Measurements from ENCODE around the gene OGFOD3. TPM values are rescaled to one million over a fixed set of nuclear protein-coding genes. Genes with fewer than 3 reads are reported as not detected.

Gene OGFOD3
- total and polyA plus RNA-seq, 3 experiments from 2014 or later, result 27.9 to 29.9 (median 28.4) TPM

GRCh38 chr17:82435103-82435502, 16.7 kb upstream of the OGFOD3 start:
- ChIA-PET CTCF (interaction anchor here (1.1 kb wide), 1 partner anchor 82 kb away, joined by 3 read pairs; no protein-coding TSS in a partner anchor), POLR2A (no interaction called here)
- peak in 1 of 5 donors; percentile 26 for DNase-seq
- Mint-ChIP-seq H3K4me3 (no peak overlapping the region), H3K36me3 (peaks cover 0 to 24% (median 0%) of the 10 kb centered on the region in 3 donors), H3K4me1 (peaks cover 3 to 13% (median 11%) of the 10 kb centered on the region in 3 donors), H3K27ac (peak overlapping the region in 2 of 8 donors; percentile 32 to 79), H3K9me3 (no peaks in the 10 kb centered on the region), H3K27me3 (peaks cover 0 to 2% of the 10 kb centered on the region in 2 donors)
- peaks cover 6% of the 10 kb centered on the region for H3K36me3 ChIP-seq (ENCODE audit: insufficient read depth, low read length)
- no peak overlapping the region for H3K27ac ChIP-seq (ENCODE audit: low read depth, low read length)
- H3K27me3 ChIP-seq (ENCODE audit: insufficient read depth, low read length, poor library complexity, severe bottlenecking), result no peaks in the 10 kb centered on the region
- H3K9me3 ChIP-seq (ENCODE audit: low read length), result no peaks in the 10 kb centered on the region
- H3K4me1 ChIP-seq (ENCODE audit: insufficient read depth, low read length), result peaks cover 9% of the 10 kb centered on the region
- H3K4me3 ChIP-seq (ENCODE audit: low read length), result no peak overlapping the region

- H3K4me3 Mint-ChIP-seq, result no peak overlapping the region
- peak overlapping the region in 3 of 8 donors; percentile 32 to 38 (median 36) for H3K27ac Mint-ChIP-seq
- no peaks in the 10 kb centered on the region for H3K9me3 Mint-ChIP-seq
- Histone ChIP-seq H3K27me3 (ENCODE audit: insufficient read depth, low read length, poor library complexity, severe bottlenecking) (no peaks in the 10 kb centered on the region), H3K4me1 (ENCODE audit: insufficient read depth, low read length) (peaks cover 9% of the 10 kb centered on the region), H3K36me3 (ENCODE audit: insufficient read depth, low read length) (peaks cover 6% of the 10 kb centered on the region), H3K4me3 (ENCODE audit: low read length) (no peak overlapping the region), H3K27ac (ENCODE audit: low read depth, low read length) (no peak overlapping the region), H3K9me3 (ENCODE audit: low read length) (no peaks in the 10 kb centered on the region)
- DNase-seq, result peak in 2 of 5 donors; percentile 19 to 57
- CTCF ChIA-PET, result no interaction called here
- H3K36me3 Mint-ChIP-seq, result peaks cover 0 to 31% (median 4%) of the 10 kb centered on the region in 3 donors
- peaks cover 11 to 22% (median 20%) of the 10 kb centered on the region in 3 donors for H3K4me1 Mint-ChIP-seq
- peaks cover 0 to 2% of the 10 kb centered on the region in 2 donors for H3K27me3 Mint-ChIP-seq
- POLR2A ChIA-PET, result no interaction called here
These were observed 15.8 kb upstream of the OGFOD3 start for GRCh38 chr17:82434216-82434565.

GRCh38 chr17:82433560-82434215, 15.3 kb upstream of the OGFOD3 start:
- Mint-ChIP-seq H3K4me1 (peaks cover 11 to 23% (median 20%) of the 10 kb centered on the region in 3 donors), H3K27ac (no peak overlapping the region), H3K27me3 (peaks cover 0 to 2% of the 10 kb centered on the region in 2 donors), H3K36me3 (peaks cover 0 to 31% (median 4%) of the 10 kb centered on the region in 3 donors), H3K9me3 (no peaks in the 10 kb centered on the region), H3K4me3 (no peak overlapping the region)
- no peak overlapping the region for H3K27ac ChIP-seq (ENCODE audit: low read depth, low read length)
- H3K36me3 ChIP-seq (ENCODE audit: insufficient read depth, low read length), result peaks cover 6% of the 10 kb centered on the region
- POLR2A ChIA-PET, result no interaction called here
- CTCF ChIA-PET, result no interaction called here
- H3K27me3 ChIP-seq (ENCODE audit: insufficient read depth, low read length, poor library complexity, severe bottlenecking), result no peaks in the 10 kb centered on the region
- H3K4me3 ChIP-seq (ENCODE audit: low read length), result no peak overlapping the region
- no peaks in the 10 kb centered on the region for H3K9me3 ChIP-seq (ENCODE audit: low read length)
- DNase-seq, result peak in 1 of 5 donors; percentile 40
- H3K4me1 ChIP-seq (ENCODE audit: insufficient read depth, low read length), result peaks cover 9% of the 10 kb centered on the region

GRCh38 chr17:82432017-82432416, 13.6 kb upstream of the OGFOD3 start:
- Histone ChIP-seq H3K27ac (ENCODE audit: low read depth, low read length) (no peak overlapping the region), H3K9me3 (ENCODE audit: low read length) (no peaks in the 10 kb centered on the region), H3K4me3 (ENCODE audit: low read length) (no peak overlapping the region), H3K27me3 (ENCODE audit: insufficient read depth, low read length, poor library complexity, severe bottlenecking) (no peaks in the 10 kb centered on the region), H3K4me1 (ENCODE audit: insufficient read depth, low read length) (peaks cover 9% of the 10 kb centered on the region), H3K36me3 (ENCODE audit: insufficient read depth, low read length) (peaks cover 6% of the 10 kb centered on the region)
- ChIA-PET POLR2A (no interaction called here), CTCF (no interaction called here)
- Mint-ChIP-seq H3K4me3 (no peak overlapping the region), H3K36me3 (peaks cover 0 to 26% (median 4%) of the 10 kb centered on the region in 3 donors), H3K4me1 (peaks cover 13 to 26% (median 20%) of the 10 kb centered on the region in 3 donors), H3K27ac (no peak overlapping the region), H3K27me3 (peaks cover 0 to 2% of the 10 kb centered on the region in 2 donors), H3K9me3 (no peaks in the 10 kb centered on the region)
- peak in 1 of 5 donors; percentile 36 for DNase-seq

- Histone ChIP-seq H3K36me3 (ENCODE audit: insufficient read depth, low read length) (no peaks in the 10 kb centered on the region), H3K4me1 (ENCODE audit: insufficient read depth, low read length) (peaks cover 9% of the 10 kb centered on the region), H3K9me3 (ENCODE audit: low read length) (no peaks in the 10 kb centered on the region), H3K27me3 (ENCODE audit: insufficient read depth, low read length, poor library complexity, severe bottlenecking) (no peaks in the 10 kb centered on the region), H3K27ac (ENCODE audit: low read depth, low read length) (no peak overlapping the region), H3K4me3 (ENCODE audit: low read length) (no peak overlapping the region)
- Mint-ChIP-seq H3K4me1 (peaks cover 13 to 23% (median 20%) of the 10 kb centered on the region in 3 donors), H3K27me3 (peaks cover 0 to 2% of the 10 kb centered on the region in 2 donors), H3K9me3 (no peaks in the 10 kb centered on the region), H3K36me3 (peaks cover 4 to 23% (median 4%) of the 10 kb centered on the region in 3 donors), H3K27ac (peak overlapping the region in 5 of 8 donors; percentile 4 to 50 (median 30)), H3K4me3 (peak overlapping the region in 1 of 7 donors; percentile 15)
- CTCF ChIA-PET, result no interaction called here
- POLR2A ChIA-PET, result no interaction called here
- no peak for DNase-seq
These were observed 11.4 kb upstream of the OGFOD3 start for GRCh38 chr17:82429824-82430223.

GRCh38 chr17:82428546-82428945, 10.2 kb upstream of the OGFOD3 start:
- no peak overlapping the region for H3K27ac Mint-ChIP-seq
- no peak overlapping the region for H3K4me3 Mint-ChIP-seq
- CTCF ChIA-PET, result interaction anchor here (1.0 kb wide), 1 partner anchor 10 kb away, joined by 4 read pairs; no protein-coding TSS in a partner anchor
- H3K27me3 Mint-ChIP-seq, result peaks cover 0 to 2% of the 10 kb centered on the region in 2 donors
- H3K4me3 ChIP-seq (ENCODE audit: low read length), result no peak overlapping the region
- H3K4me1 Mint-ChIP-seq, result peaks cover 12 to 20% (median 16%) of the 10 kb centered on the region in 3 donors
- H3K27me3 ChIP-seq (ENCODE audit: insufficient read depth, low read length, poor library complexity, severe bottlenecking), result no peaks in the 10 kb centered on the region
- no peaks in the 10 kb centered on the region for H3K36me3 ChIP-seq (ENCODE audit: insufficient read depth, low read length)
- H3K4me1 ChIP-seq (ENCODE audit: insufficient read depth, low read length), result peaks cover 4% of the 10 kb centered on the region
- H3K36me3 Mint-ChIP-seq, result peaks cover 4 to 20% (median 4%) of the 10 kb centered on the region in 3 donors
- no peak for DNase-seq
- POLR2A ChIA-PET, result no interaction called here
- no peak overlapping the region for H3K27ac ChIP-seq (ENCODE audit: low read depth, low read length)
- no peaks in the 10 kb centered on the region for H3K9me3 Mint-ChIP-seq
- H3K9me3 ChIP-seq (ENCODE audit: low read length), result no peaks in the 10 kb centered on the region

- no peak for DNase-seq
- H3K4me1 ChIP-seq (ENCODE audit: insufficient read depth, low read length), result peaks cover 10% of the 10 kb centered on the region
- H3K27ac ChIP-seq (ENCODE audit: low read depth, low read length), result no peak overlapping the region
- CTCF ChIA-PET, result no interaction called here
- H3K27me3 ChIP-seq (ENCODE audit: insufficient read depth, low read length, poor library complexity, severe bottlenecking), result no peaks in the 10 kb centered on the region
- Mint-ChIP-seq H3K4me3 (no peak overlapping the region), H3K4me1 (peaks cover 17 to 21% (median 21%) of the 10 kb centered on the region in 3 donors), H3K27me3 (no peaks in the 10 kb centered on the region), H3K9me3 (no peaks in the 10 kb centered on the region), H3K27ac (peak overlapping the region in 2 of 8 donors; percentile 5 to 62), H3K36me3 (peaks cover 7 to 27% (median 12%) of the 10 kb centered on the region in 3 donors)
- H3K36me3 ChIP-seq (ENCODE audit: insufficient read depth, low read length), result peaks cover 12% of the 10 kb centered on the region
- no peak overlapping the region for H3K4me3 ChIP-seq (ENCODE audit: low read length)
- POLR2A ChIA-PET, result no interaction called here
- no peaks in the 10 kb centered on the region for H3K9me3 ChIP-seq (ENCODE audit: low read length)
These were observed 6.4 kb upstream of the OGFOD3 start for GRCh38 chr17:82424863-82425159.

- Mint-ChIP-seq H3K9me3 (no peaks in the 10 kb centered on the region), H3K4me3 (peak overlapping the region in 1 of 7 donors; percentile 56), H3K4me1 (peaks cover 18 to 21% (median 21%) of the 10 kb centered on the region in 3 donors), H3K27ac (peak overlapping the region in 2 of 8 donors; percentile 5 to 62), H3K36me3 (peaks cover 4 to 26% (median 12%) of the 10 kb centered on the region in 3 donors), H3K27me3 (no peaks in the 10 kb centered on the region)
- Histone ChIP-seq H3K27me3 (ENCODE audit: insufficient read depth, low read length, poor library complexity, severe bottlenecking) (no peaks in the 10 kb centered on the region), H3K27ac (ENCODE audit: low read depth, low read length) (no peak overlapping the region), H3K4me3 (ENCODE audit: low read length) (no peak overlapping the region), H3K4me1 (ENCODE audit: insufficient read depth, low read length) (peaks cover 15% of the 10 kb centered on the region), H3K36me3 (ENCODE audit: insufficient read depth, low read length) (peaks cover 12% of the 10 kb centered on the region), H3K9me3 (ENCODE audit: low read length) (no peaks in the 10 kb centered on the region)
- peak; percentile 30 to 64 (median 37) for DNase-seq
- ChIA-PET POLR2A (no interaction called here), CTCF (interaction anchor here (1.4 kb wide), 1 partner anchor 127 kb away, joined by 3 read pairs; no protein-coding TSS in a partner anchor)
These were observed 5.8 kb upstream of the OGFOD3 start for GRCh38 chr17:82424001-82424862.

All from CD8-positive, alpha-beta memory T cell (primary cell).